ENCODE measurements around the gene SPNS3.

The SPNS3 gene

DNA sequence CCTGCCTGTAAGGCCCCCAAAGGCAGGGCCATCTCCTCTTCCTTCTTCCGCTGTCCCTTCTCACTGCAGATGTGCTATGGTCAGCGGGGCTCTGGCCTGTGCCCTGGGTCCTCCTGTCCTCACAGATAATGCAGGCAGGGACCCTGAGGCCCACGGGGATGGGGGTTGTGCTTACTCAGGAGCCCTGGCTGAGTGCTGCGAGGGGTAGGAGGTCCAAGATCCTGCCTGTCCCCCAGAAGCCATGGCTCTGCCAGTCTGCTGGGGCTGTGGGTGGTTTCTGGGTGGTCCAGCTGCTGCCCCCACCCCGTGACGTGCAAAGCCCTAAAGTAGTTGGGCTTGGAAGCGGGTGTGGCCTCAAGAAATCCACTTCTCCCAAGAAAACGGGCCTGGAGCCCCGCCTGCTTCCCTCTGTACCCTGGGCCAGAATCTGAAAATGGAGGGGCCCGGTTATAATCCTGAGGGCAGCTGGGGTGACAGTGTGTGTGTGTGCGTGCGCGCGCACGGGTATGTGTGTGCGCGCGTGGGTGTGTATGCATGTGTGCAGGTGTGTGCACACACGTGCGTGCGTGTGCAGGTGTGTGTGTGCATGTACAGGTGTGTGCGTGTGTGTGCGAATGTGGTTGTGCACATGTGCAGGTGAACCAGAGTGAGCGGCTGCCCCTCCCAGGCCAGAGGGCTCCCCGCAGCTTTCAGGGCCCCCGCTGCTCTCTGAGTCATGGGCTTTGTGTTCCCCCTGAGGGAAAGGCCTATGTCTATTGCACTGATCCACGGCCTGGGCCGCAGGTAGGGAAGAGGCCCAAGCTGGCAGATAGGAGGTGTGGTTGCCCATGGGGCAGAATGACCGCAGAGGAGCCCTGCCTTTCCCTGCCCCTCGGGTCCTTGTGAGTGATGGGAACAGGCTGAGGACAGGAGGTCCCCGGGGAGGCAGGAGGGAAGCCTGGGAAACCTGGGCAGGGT lies 78.7 kb downstream of the SPNS3 start:
- no peak for FAIRE-seq

DNA sequence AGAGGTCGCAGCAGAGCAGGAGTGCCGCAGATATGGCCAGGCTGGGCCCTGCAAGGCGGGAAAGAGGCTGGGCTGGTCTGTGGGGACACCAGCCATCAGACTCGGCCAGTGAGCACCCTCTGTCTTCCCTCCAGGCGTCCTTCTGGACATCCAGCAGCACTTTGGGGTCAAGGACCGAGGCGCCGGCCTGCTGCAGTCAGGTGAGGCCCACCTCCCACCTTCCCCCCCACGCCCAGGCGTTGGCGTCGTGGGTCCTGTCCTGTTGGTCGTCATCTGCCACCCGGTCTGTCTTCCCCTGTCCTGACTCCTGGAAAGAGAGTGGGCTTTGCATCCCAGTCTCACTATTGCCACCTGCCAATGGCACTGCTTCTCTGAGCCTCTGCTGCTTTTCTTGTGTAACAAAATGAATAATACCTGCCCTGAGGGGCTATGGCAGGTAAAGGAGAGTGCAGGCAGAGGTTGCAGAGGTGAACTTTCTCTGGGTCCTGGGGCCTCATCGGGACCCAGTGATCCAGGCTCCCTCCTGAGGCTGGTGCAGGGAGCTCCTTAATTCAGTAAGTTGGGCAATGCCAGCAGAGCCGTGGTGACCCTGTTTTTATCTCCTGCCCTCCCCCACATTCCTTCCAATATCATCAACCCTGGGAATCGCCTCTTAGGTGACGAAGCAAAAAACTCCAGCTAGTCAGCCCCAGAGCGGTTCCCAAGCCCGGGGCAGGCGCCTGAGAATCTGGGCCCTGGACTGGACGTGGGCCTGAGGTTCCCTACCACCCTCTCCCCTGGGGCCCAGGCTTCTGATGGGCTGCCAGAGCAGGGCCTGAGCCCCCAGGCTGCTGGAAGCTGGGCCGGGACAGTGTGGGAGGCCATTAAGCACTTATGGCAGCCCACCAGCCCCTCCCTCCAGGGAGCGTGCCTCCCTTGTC lies 79.6 kb downstream of the SPNS3 start:
- no peak for FAIRE-seq

DNA sequence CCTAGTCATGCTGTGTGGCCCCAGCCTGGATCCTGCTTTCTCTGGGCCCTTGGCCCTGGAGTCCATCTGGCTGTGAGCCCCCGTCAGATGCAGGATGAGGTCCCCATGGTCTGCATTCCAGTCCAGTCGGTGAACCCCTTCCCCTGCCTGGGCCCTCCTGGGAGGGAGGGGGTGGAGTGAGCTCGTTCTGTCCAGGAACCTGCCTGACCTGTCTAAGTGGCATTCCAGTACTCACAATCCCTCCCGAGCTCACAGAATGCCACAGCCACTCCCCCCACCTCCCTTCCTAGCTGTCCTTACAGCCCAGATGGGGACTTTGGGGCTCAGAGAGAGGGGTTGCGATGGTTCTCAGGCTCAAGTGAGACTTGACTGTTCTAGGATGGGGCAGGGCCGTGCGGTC lies 80.5 kb downstream of the SPNS3 start:
- FAIRE-seq = no peak

DNA sequence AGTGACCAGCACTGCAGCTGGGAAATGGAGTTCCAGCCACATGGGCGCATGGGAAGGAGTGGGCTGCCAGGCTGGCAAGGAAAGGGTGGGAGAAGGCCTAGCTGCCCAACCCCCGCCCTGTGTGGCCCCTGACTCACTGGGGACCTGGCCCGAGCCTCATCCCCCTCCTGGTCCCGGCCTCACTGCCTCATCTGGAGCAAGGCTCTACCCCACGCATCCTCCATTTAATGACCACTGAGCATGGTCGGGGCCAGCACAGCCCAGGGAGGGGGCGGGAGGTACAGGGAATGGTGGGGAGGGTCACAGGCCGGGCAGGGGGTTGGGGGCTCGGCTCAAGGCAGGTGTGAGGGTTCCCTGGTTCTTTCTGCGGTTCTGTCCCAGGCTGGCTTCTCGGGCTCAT lies 81.0 kb downstream of the SPNS3 start:
- no peak for FAIRE-seq

DNA sequence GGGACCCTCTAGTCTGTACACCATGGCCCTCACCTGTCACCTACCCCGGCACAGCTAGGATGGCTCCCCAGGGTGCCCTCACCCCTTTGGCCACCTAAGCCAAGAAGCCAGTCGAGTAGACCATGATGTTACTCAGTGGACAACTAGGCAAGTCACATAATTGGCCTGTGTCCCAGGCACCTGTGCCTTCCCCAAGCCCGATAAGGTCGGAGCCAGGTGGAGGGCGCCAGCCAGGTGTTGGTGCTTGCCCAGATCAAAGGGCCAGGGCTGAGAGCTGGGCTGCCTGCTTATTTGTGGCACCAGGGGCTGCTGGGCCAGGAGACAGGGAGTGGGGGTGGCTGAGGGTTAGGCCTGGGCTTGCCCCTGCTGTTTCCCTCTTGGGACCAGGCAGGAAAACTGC lies 81.8 kb downstream of the SPNS3 start:
- FAIRE-seq = no peak

DNA sequence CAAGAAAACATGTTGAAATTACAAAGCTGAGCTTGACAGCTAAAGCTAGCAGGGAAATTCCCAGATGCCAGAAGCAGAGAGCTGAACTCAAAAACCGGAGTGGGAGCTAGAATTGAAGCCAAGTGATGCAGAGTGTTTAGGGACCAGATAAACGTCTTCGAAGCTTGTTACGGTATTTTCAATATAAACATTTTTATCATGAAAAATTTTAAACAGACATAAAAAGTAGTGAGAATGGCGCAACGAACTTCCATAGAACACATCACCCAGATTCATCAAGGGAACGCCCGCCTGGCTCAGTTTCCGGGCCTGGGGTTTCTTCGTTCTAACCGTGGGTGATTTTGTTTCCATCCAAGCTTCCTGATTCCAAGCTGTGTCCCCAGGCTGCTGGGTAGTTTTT lies 83.0 kb downstream of the SPNS3 start:
- FAIRE-seq = no peak

- no peak for FAIRE-seq
Observed at GRCh38 chr17:4518901-4519300, 85.2 kb downstream of the SPNS3 start.

DNA sequence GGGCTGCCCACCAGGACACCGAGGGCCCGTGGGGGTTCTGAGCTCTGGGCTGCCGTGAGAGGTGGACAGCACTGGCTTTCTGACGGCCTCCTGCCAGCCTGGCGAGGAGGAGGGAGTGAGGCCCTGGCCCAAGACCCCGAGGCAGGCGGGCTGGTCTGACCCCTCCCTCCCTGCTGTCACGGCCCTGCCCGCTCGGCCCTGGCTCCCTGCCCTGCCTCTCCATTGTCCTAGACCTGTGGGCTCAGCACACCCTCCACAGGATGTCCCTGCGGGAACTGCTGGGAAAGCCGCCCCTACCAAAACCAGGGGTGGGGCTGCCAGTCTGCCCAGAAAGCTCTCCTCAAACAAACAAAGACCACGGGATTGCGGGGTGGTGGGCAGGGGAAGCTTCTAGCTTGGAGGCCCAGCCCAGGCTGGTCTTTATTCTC lies 85.6 kb downstream of the SPNS3 start:
- no peak for FAIRE-seq

DNA sequence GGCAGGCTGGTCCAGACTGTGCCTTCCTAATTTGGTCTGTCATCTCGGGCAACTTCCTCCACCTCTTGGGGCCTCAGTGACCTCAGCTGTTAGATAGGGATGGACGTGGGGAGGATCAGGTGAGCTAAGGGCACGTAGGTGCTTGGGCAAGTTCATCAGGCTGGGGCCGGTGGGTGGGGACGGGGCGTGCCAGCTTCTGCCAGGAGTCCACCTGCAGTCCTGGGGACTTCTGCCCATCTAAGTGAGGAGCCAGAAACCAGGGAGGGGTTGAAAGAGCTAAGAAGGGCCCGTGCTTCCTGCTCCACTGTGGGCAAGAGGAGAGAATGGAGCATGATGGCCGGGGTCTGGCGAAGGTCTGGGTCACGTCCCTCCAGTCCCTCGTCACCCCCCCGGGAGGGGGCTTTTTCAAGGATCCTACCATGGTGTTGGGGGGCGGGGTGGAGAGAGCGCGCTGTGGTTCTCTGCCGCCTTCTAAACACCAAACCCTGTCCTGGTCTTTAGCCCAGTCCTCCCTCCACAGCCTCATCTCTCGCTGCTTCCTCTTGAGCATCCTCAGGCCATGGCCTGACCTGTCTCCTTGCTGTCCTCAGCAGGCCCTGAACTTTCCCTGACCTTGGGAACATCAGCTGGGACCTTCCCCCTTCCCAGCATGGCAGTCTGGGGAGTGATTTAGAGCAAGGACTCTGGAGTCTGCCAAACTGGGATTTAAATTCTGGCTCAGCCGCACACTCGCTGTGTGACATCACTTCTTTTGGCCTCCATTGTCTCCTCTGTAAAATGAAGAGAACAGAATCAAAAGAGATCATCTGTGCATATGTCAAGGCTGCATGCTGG lies 86.5 kb downstream of the SPNS3 start:
- no peak for FAIRE-seq

- no peak for FAIRE-seq
Observed at GRCh38 chr17:4520894-4521600, 87.3 kb downstream of the SPNS3 start.

DNA sequence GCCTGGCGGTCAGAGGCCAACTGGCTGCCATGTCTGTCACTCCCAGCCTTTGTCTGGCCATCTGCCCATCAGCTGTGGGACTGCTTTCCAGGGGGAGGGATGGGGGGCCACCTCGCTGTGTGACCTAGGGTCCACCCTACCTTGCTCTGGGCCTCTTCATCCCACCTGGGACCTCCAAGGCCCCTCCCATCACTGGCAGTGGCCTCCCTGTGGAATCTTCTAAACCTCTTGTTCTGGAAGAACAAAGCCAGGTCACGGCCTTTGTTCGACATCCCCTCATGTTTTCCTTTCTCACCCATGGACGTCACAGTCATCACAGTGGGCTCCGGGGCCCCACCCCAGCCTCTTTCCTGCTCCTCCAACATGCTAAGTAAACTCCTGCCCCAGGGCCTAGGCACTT lies 88.9 kb downstream of the SPNS3 start:
- no peak for FAIRE-seq

DNA sequence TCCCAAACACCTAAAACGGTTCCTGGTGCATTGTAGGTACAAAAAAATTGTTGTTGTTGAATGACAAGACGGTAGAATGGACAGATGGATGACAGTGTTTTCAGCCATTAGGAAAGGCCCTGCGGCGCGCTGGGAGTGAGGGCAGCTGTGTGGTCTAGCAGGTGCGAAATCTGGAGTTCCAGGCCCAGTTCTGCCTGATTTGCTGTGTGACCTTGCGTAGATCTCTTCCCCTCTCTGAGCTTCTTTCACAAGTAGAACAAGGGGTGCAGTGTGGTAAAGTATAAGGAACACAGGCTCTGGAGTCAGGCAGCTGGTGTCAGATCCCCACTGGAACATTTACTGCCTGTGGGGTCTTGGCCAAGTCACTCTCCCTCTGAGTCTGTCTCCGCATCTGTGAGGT lies 90.2 kb downstream of the SPNS3 start:
- no peak for FAIRE-seq

GRCh38 chr17:4525691-4526397 lies 92.1 kb downstream of the SPNS3 start:
- FAIRE-seq = no peak

DNA sequence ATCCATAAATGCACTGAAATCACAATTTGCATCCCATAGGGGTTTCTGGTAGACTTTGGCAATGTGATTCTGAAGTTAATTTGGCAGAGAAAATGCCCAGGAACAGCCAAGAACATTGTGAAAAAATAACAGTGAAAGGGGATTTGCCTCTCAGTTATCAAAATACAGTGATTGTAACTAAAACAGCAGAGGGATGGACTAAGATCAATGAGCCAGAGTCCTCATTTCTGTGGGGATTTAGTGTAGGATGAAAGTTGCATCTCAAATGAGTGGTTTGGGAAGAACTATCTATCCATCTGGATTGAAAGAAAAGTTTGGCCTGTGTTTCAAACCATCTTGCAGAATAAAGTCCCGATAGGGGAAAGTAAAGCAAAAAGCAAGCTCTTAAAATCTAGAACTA lies 93.4 kb downstream of the SPNS3 start:
- FAIRE-seq = no peak

- no peak for FAIRE-seq
Observed at GRCh38 chr17:4527566-4528125, 93.9 kb downstream of the SPNS3 start.

DNA sequence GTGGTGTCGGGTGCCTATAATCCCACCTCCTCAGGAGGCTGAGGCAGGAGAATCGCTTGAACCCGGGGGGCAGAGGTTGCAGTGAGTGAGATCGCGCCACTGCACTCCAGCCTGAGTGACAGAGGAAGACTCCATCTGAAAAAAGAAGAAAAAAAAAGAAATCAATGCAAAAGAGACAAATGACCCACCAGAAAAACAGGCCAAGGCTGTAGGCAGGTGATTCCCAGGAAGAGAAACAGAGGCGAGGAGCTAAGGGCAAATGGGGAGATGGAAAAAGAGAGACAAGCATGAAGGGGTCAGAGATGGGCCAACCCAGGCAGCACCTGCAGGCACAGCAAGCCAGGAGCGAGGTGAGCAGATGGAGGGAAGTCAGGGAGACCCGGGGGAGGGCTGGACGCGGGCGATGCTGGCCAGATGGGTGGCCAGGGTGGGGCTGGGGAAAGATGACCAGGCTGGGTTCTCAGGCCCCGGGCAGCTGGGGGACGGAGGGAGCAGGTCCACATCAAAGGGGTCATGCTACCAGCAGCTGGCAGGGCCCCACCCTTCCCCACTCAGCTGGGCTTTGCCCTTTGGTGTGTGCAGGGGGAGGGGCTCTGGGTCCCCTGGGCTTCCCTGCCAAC lies 95.9 kb downstream of the SPNS3 start:
- no peak for FAIRE-seq

DNA sequence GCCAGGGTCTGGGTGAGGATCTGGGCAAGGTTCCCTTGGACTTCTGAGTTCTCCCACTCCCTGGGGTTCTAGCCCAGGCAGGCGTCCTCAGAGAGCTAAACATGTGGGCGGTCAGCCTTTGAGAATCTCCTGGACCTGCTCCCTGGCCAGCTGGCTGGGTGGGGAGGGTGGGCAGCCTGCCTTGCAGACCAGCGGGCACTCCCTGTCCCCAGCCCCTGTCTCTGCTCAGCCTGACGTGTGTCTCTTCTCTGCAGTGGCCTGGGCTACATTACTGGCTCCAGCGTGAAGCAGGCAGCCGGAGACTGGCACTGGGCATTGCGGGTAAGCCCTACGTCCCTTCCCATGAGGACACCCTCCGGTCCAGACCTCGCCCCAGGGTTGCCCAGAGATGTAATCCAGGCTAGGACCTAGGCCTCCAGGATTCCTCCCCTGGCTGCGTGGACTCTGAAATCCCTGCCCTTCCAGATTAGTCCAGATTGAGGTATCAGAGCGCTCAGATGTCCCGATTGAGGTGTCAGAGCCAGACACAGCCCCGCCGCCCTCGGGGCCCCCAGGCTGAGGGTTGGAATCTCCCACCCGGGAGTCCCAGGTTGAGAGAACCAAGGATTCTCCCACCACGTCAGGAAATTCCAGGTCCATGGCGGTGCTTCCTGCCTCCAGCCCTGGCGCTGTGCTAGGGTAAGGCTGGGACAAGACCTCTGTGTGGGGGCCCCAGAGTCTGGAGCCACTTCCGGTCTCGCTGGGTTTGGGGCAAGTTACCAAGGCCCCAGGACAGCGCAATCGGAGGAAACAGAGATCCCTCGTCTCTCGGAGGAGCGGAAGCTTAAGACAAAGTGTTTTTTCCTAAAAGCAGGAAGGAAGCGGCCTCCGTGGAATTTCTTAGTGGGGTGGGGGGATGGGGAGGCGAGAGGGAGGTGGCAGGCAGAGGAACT lies 97.3 kb downstream of the SPNS3 start:
- no peak for FAIRE-seq

- no peak for FAIRE-seq
Observed at GRCh38 chr17:4531988-4532736, 98.4 kb downstream of the SPNS3 start.

All from G401.6 (cell line).